H1 (cell line): ENCODE measurements around the gene ANAPC16. TPM values are rescaled to one million over a fixed set of nuclear protein-coding genes. Genes with fewer than 3 reads are reported as not detected.

Experiments used
- CTCF ChIA-PET: fragments of 300-600 bp; sonication (Branson Sonifier 250); formaldehyde crosslinking; loops from one replicate; lab custom pipeline; 2021; ENCODE audit not compliant: partially characterized antibody; lab: Charles Lee
- POLR2A ChIA-PET: fragments of 300-600 bp; sonication (Branson Sonifier 250); formaldehyde crosslinking; loops from one replicate; lab custom pipeline; 2021; ENCODE audit warnings: inconsistent platforms; ENCODE audit not compliant: partially characterized antibody; lab: Charles Lee
- DNase-seq, 2 experiments: peaks; one replicate each; pipeline versions ENCODE4 v3.0.0 to v3.0.0-alpha.2; 2010 to 2022; ENCODE audit warnings: low spot score in 2 of 2, low read depth in 1 of 2, mixed read lengths in 1 of 2
- FAIRE-seq: peaks from 2 replicates; lab custom pipeline; 2011; peaks lifted over from hg19 to GRCh38; lab: Jason Lieb, UNC
- H2AFZ ChIP-seq: 2 replicates; pipeline ENCODE4 v1.8.1; 2012; ENCODE audit warnings: low read length, inconsistent platforms
- H2AK5ac ChIP-seq: 2 replicates; pipeline ENCODE4 v1.6.1; 2013; ENCODE audit warnings: low read depth, low read length
- H2BK120ac ChIP-seq: replicated peaks from 2 replicates; pipeline ENCODE3; 2013; ENCODE audit warnings: low read depth, low read length, inconsistent platforms
- H2BK12ac ChIP-seq: 2 replicates; pipeline ENCODE4 v1.6.1; 2013; ENCODE audit warnings: low read depth, low read length
- H2BK15ac ChIP-seq: 2 replicates; pipeline ENCODE4 v1.6.1; 2013; ENCODE audit warnings: low read length
- H2BK20ac ChIP-seq: 2 replicates; pipeline ENCODE4 v1.6.1; 2013; ENCODE audit warnings: low read length
- H2BK5ac ChIP-seq: 2 replicates; pipeline ENCODE4 v1.6.1; 2013; ENCODE audit warnings: low read depth, low read length
- H3K14ac ChIP-seq: 2 replicates; pipeline ENCODE4 v1.6.1; 2013; ENCODE audit warnings: inconsistent platforms; ENCODE audit not compliant: insufficient read length
- H3K18ac ChIP-seq: 2 replicates; pipeline ENCODE4 v1.6.1; 2013; ENCODE audit warnings: low read length; ENCODE audit errors: extremely low read depth
- H3K23ac ChIP-seq: 2 replicates; pipeline ENCODE4 v1.6.1; 2013; ENCODE audit warnings: inconsistent platforms; ENCODE audit not compliant: insufficient read length
- H3K23me2 ChIP-seq: 2 replicates; pipeline ENCODE4 v1.6.1; 2013; ENCODE audit warnings: low read depth, low read length
- H3K27ac ChIP-seq: 2 replicates; pipeline ENCODE4 v1.6.1; 2011; ENCODE audit warnings: low read depth, low read length, inconsistent platforms
- H3K27me3 ChIP-seq, 4 experiments: replicated peaks in 1 of 4; 1 replicate in 1 of 4; 2 replicates in 3 of 4; pipeline versions ENCODE4 v1.6.1 to v1.8.1; 2011 to 2013; ENCODE audit warnings: low read length in 3 of 4, mild to moderate bottlenecking in 3 of 4, inconsistent platforms in 2 of 4, mixed read lengths in 2 of 4, moderate library complexity in 1 of 4; ENCODE audit not compliant: control insufficient read depth in 3 of 4, insufficient read depth in 3 of 4; ENCODE audit errors: extremely low read depth in 1 of 4
- H3K36me3 ChIP-seq, 4 experiments: 2 replicates each; pipeline versions ENCODE4 v1.6.1 to v1.8.1; 2011 to 2013; ENCODE audit warnings: mild to moderate bottlenecking in 4 of 4, low read length in 3 of 4, moderate library complexity in 2 of 4, control low read depth in 1 of 4, inconsistent platforms in 1 of 4; ENCODE audit not compliant: insufficient read depth in 4 of 4, control insufficient read depth in 2 of 4
- H3K4ac ChIP-seq: replicated peaks from 2 replicates; pipeline ENCODE3; 2013; ENCODE audit warnings: low read length, low read depth, mixed read lengths, inconsistent platforms; ENCODE audit not compliant: insufficient read length
- H3K4me1 ChIP-seq, 4 experiments: replicated peaks in 1 of 4; 1 replicate in 1 of 4; 2 replicates in 3 of 4; pipeline versions ENCODE4 v1.6.1 to v1.8.1; 2011 to 2013; ENCODE audit warnings: low read length in 3 of 4, inconsistent platforms in 2 of 4, mixed read lengths in 1 of 4; ENCODE audit not compliant: insufficient read depth in 4 of 4, control insufficient read depth in 3 of 4
- H3K4me2 ChIP-seq, 2 experiments: 2 replicates each; pipeline versions ENCODE4 v1.6.1 to v1.8.1; 2011 to 2013; ENCODE audit warnings: low read depth in 2 of 2, low read length in 2 of 2, control low read depth in 1 of 2, inconsistent platforms in 1 of 2, mild to moderate bottlenecking in 1 of 2; ENCODE audit not compliant: insufficient read depth in 1 of 2
- H3K4me3 ChIP-seq, 4 experiments: fragments of 200-600, 300-600 bp in 1 of 4; sonication (generic), shearing (Covaris generic), sonication (Bioruptor Twin) in 1 of 4; 2 replicates each; pipeline versions ENCODE4 v1.5.1 to v1.8.1; 2011 to 2016; ENCODE audit warnings: low read length in 4 of 4, low read depth in 3 of 4, control low read depth in 2 of 4, inconsistent platforms in 2 of 4, mild to moderate bottlenecking in 2 of 4, mixed read lengths in 1 of 4, moderate library complexity in 1 of 4; ENCODE audit not compliant: insufficient read depth in 2 of 4; ENCODE audit errors: extremely low read depth in 1 of 4
- H3K56ac ChIP-seq: replicated peaks from 2 replicates; pipeline ENCODE3; 2013; ENCODE audit warnings: low read depth, mild to moderate bottlenecking, mixed read lengths, low read length, inconsistent platforms; ENCODE audit not compliant: insufficient read length
- H3K79me1 ChIP-seq: 2 replicates; pipeline ENCODE4 v1.6.1; 2013; ENCODE audit warnings: low read depth, low read length, control low read depth
- H3K79me2 ChIP-seq, 2 experiments: 2 replicates each; pipeline versions ENCODE4 v1.6.1 to v1.8.1; 2012 to 2013; ENCODE audit warnings: low read length in 2 of 2, mild to moderate bottlenecking in 2 of 2, inconsistent platforms in 1 of 2; ENCODE audit not compliant: insufficient read depth in 2 of 2, control insufficient read depth in 1 of 2
- H3K9ac ChIP-seq, 4 experiments: replicated peaks in 1 of 4; 1 replicate in 1 of 4; 2 replicates in 3 of 4; pipeline versions ENCODE4 v1.6.1 to v1.8.1; 2011 to 2013; ENCODE audit warnings: low read depth in 3 of 4, low read length in 3 of 4, control low read depth in 2 of 4, mild to moderate bottlenecking in 2 of 4, moderate library complexity in 2 of 4, inconsistent platforms in 1 of 4; ENCODE audit errors: extremely low read depth in 1 of 4
- H3K9me3 ChIP-seq, 2 experiments: 2 replicates each; pipeline versions ENCODE4 v1.6.1 to v1.8.1; 2012 to 2013; ENCODE audit warnings: mild to moderate bottlenecking in 2 of 2, moderate library complexity in 2 of 2, control low read depth in 1 of 2, inconsistent platforms in 1 of 2, low read depth in 1 of 2, low read length in 1 of 2, mixed read lengths in 1 of 2; ENCODE audit not compliant: insufficient read depth in 2 of 2
- H4K20me1 ChIP-seq, 2 experiments: replicated peaks in 1 of 2; 2 replicates each; pipeline versions ENCODE3 to v1.8.1; 2011 to 2013; ENCODE audit warnings: inconsistent platforms in 2 of 2, low read length in 2 of 2, mild to moderate bottlenecking in 1 of 2; ENCODE audit not compliant: insufficient read depth in 2 of 2, control insufficient read depth in 1 of 2
- H4K5ac ChIP-seq: 2 replicates; pipeline ENCODE4 v1.6.1; 2013; ENCODE audit warnings: low read length, low read depth, mixed read lengths, inconsistent platforms; ENCODE audit not compliant: insufficient read length
- H4K8ac ChIP-seq: 2 replicates; pipeline ENCODE4 v1.8.0; 2013; ENCODE audit warnings: mild to moderate bottlenecking, moderate library complexity, low read length, inconsistent platforms; ENCODE audit not compliant: insufficient read depth; ENCODE audit errors: extremely low read depth
- H4K91ac ChIP-seq: replicated peaks from 2 replicates; pipeline ENCODE3; 2013; ENCODE audit warnings: low read length, mixed read lengths, inconsistent platforms; ENCODE audit not compliant: insufficient read length
- BRCA1 ChIP-seq: IDR thresholded peaks from 2 replicates; pipeline ENCODE4 v1.6.1; 2012; ENCODE audit warnings: low read depth, low read length, improper control_type of control experiment
- CREB1 ChIP-seq: IDR thresholded peaks from 2 replicates; pipeline ENCODE4 v1.6.1; 2012; ENCODE audit warnings: inconsistent platforms
- EGR1 ChIP-seq: IDR thresholded peaks from 2 replicates; pipeline ENCODE4 v1.6.1; 2011; ENCODE audit warnings: low read depth, low read length, borderline replicate concordance
- GTF2F1 ChIP-seq: IDR thresholded peaks from 2 replicates; pipeline ENCODE4 v1.6.1; 2012; ENCODE audit warnings: low read depth, low read length, improper control_type of control experiment, borderline replicate concordance
- HDAC6 ChIP-seq: IDR thresholded peaks from one replicate; pipeline ENCODE4 v1.7.1; 2012; ENCODE audit warnings: low read depth, mild to moderate bottlenecking, inconsistent platforms, low read length, moderate library complexity
- POU5F1 ChIP-seq: IDR thresholded peaks from 2 replicates; pipeline ENCODE4 v1.6.1; 2011; ENCODE audit warnings: low read depth, mild to moderate bottlenecking, low read length, moderate library complexity
- SIX5 ChIP-seq: IDR thresholded peaks from 2 replicates; pipeline ENCODE4 v1.6.1; 2011; ENCODE audit warnings: mild to moderate bottlenecking, low read depth, low read length
- SP4 ChIP-seq: IDR thresholded peaks from 2 replicates; pipeline ENCODE4 v1.6.1; 2012; ENCODE audit warnings: low read length, inconsistent platforms
- SRF ChIP-seq: IDR thresholded peaks from 2 replicates; pipeline ENCODE4 v1.6.1; 2011; ENCODE audit warnings: mild to moderate bottlenecking, low read depth, low read length, moderate library complexity
- SUZ12 ChIP-seq: fragments of 200-600 bp; sonication (generic); IDR thresholded peaks from 2 replicates; pipeline ENCODE4 v1.6.1; 2012; ENCODE audit warnings: mild to moderate bottlenecking, inconsistent platforms, low read length, moderate library complexity, mixed read lengths
- TCF12 ChIP-seq: IDR thresholded peaks from 2 replicates; pipeline ENCODE4 v1.6.1; 2011; ENCODE audit warnings: low read depth, mild to moderate bottlenecking, low read length
- YY1 ChIP-seq: IDR thresholded peaks from 2 replicates; pipeline ENCODE4 v1.6.1; 2011; ENCODE audit warnings: low read depth, mild to moderate bottlenecking, low read length
- WGBS, 2 experiments: shearing (Covaris generic) in 1 of 2; methylation state at CpG; one replicate each; pipeline versions ENCODE4 v1.1.6 to v1.1.7; 2013 to 2015; ENCODE audit warnings: low lambda C conversion rate in 2 of 2, mixed read lengths in 2 of 2, inconsistent platforms in 1 of 2, low coverage in 1 of 2, missing lambda C conversion rate in 1 of 2; ENCODE audit not compliant: insufficient replicate concordance in 2 of 2, insufficient coverage in 1 of 2, insufficient read length in 1 of 2; ENCODE audit errors: extremely low coverage in 1 of 2, missing lambda C conversion rate in 1 of 2; 5-methylcytosine and 5-hydroxymethylcytosine counted together
- polyA plus RNA-seq, 7 experiments: library from polyadenylated mRNA; depleted of rRNA in 3 of 7; stranded (reverse) in 5 of 7; unstranded in 2 of 7; fragments of >200 nt in 5 of 7; fragments of 200-250 nt in 2 of 7; gene quantifications; 1 replicate in 5 of 7; 2 replicates in 1 of 7; 4 replicates in 1 of 7; pipeline versions ENCODE4 v1.2.1 to v1.2.3, GENCODE V29; 2011 to 2013; ENCODE audit warnings: missing spikeins in 2 of 7, mixed read lengths in 2 of 7
- total RNA-seq: library from RNA; stranded (reverse); fragmentation: NEBNext Ultra II Directional; extraction: Animal tissue kit (Norgen Biotek cat#: 25700); gene quantifications from 2 replicates; pipeline ENCODE4 v1.2.1, GENCODE V29; 2021

ANAPC16 gene
- total and polyA plus RNA-seq, 2 of the 8 experiments (the other 6 are each of a cell fraction or from before 2014, with no cell fraction given), result 53.1 to 57.4 TPM

- Histone ChIP-seq H3K14ac (no peak overlapping the region), H3K23me2 (no peaks in the 10 kb centered on the region), H4K8ac (no peak overlapping the region), H3K36me3 (peaks cover 14 to 29% (median 22%) of the 10 kb centered on the region in 4 experiments), H3K27me3 (no peaks in the 10 kb centered on the region), H2AFZ (no peak overlapping the region), H3K79me1 (peaks cover 4% of the 10 kb centered on the region; the same call in 1 of the 2 replicates), H3K9me3 (no peaks in the 10 kb centered on the region), H2BK120ac (no peak overlapping the region), H2BK12ac (no peak overlapping the region), H3K79me2 (peaks cover 3 to 23% of the 10 kb centered on the region in 2 experiments; a peak in 3 of 4 replicates), H3K4ac (no peak overlapping the region), H4K91ac (no peak overlapping the region), H3K4me1 (peaks cover 0 to 6% (median 3%) of the 10 kb centered on the region in 4 experiments; a peak in 4 of 7 replicates), H3K56ac (no peak overlapping the region), H2AK5ac (no peak overlapping the region), H2BK20ac (no peak overlapping the region), H3K23ac (no peak overlapping the region), H2BK15ac (no peak overlapping the region), H4K5ac (no peak overlapping the region), H3K27ac (no peak overlapping the region), H3K9ac (no peak overlapping the region), H3K18ac (no peak overlapping the region), H3K4me3 (no peak overlapping the region), H2BK5ac (no peak overlapping the region), H4K20me1 (peaks cover 2 to 3% of the 10 kb centered on the region in 2 experiments), H3K4me2 (no peak overlapping the region)
- FAIRE-seq, result no peak
- no peak for DNase-seq
- WGBS, 2 experiments, result 85% methylated on average over 8 of the region's 8 CpGs; no CpG with 5 or more reads in 1 of the 2 experiments
- POLR2A ChIA-PET, result interaction anchor here (0.6 to 4.2 kb wide), 11 partner anchors 9 to 181 kb away, joined by 3 to 25 read pairs (median 3); partner anchors contain the start of genes ANAPC16, ASCC1 and DDIT4
- CTCF ChIA-PET, result interaction anchor here (0.6 to 2.9 kb wide), 11 partner anchors 10 to 501 kb away, joined by 3 to 8 read pairs (median 3); no protein-coding TSS in a partner anchor
- no peak for TF ChIP-seq CREB1
- no peak for TF ChIP-seq SRF
- no peak for TF ChIP-seq BRCA1
- no peak for TF ChIP-seq SIX5
- no peak for TF ChIP-seq TCF12
- no peak for TF ChIP-seq SUZ12
- TF ChIP-seq POU5F1, result no peak
- TF ChIP-seq GTF2F1, result no peak
- TF ChIP-seq YY1, result no peak
- no peak for TF ChIP-seq EGR1
- no peak for TF ChIP-seq HDAC6
- no peak for TF ChIP-seq SP4
Measured at GRCh38 chr10:72229261-72230251, 13.7 kb downstream of the ANAPC16 start.
